ENCODE measurements around the gene SNX8.
A peak's percentile ranks its signal among the peaks of the same experiment; 100 is the strongest.

SNX8 gene

GRCh38 chr7:2219606-2220005 is 94.6 kb downstream of the SNX8 start:
- no peak for ATAC-seq

GRCh38 chr7:2219136-2219535 is 95.1 kb downstream of the SNX8 start:
- no peak for ATAC-seq

GRCh38 chr7:2218444-2218785 is 95.8 kb downstream of the SNX8 start:
- ATAC-seq, result no peak

- no peak for ATAC-seq
Observed at GRCh38 chr7:2217716-2218443, 96.4 kb downstream of the SNX8 start.

DNA sequence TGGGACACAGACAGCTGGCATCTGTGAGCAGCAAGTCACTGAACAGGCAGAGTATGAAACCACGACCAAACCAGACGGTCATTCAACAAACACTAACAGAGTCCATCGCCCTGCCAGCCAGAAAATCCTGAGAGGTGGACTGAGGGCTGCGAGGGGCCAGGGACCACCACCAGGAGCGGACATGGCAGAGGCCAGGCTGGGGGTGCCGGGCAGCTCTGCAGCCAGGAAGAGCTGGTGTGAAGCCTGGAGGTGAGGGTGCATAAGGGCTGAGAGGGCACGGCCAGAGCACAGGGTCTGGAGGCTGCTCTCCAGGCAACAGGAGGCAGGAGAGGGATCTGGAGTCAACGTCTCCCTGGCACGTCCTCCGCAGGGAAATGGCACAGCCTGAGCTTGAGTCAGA is 97.0 kb downstream of the SNX8 start:
- ATAC-seq, result no peak

- ATAC-seq, result no peak
Observed at GRCh38 chr7:2215851-2216250, 98.4 kb downstream of the SNX8 start.

- peak; percentile 63 to 68 for ATAC-seq
Observed at GRCh38 chr7:2214636-2215035, 99.6 kb downstream of the SNX8 start.

DNA sequence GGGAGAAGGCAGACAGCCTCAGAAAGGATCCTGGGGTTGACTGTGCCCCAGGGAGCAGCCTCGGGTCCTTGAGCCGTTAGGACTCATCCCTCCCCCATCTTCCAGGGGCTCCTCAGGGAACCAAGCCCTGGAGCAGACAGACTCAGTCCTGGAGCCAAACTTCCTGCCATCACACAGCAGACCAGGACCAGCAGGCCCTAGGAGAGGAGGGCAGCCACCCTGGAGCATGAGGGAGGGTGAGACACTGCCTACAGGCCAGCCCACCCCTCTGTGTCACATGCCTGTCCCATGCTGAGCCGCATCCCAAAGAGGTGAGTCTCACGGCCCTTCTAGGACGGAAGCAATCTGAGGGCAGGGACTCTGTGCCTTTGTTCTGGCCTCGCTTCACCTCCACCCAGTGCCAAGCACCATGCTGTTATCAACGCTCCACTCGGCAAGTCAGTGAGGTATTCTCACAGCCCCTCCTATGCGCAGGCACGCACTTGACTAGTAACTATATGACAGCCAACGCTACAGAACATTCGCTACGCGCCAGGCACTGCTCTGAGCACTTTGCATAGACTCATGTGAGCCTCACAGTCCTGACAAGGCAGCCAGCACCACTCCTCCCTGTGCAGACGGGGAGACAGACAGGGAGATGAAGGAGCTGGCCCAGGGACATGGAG is 100.6 kb downstream of the SNX8 start:
- no peak for ATAC-seq

GRCh38 chr7:2212906-2213305 is 101.3 kb downstream of the SNX8 start:
- no peak for ATAC-seq

DNA sequence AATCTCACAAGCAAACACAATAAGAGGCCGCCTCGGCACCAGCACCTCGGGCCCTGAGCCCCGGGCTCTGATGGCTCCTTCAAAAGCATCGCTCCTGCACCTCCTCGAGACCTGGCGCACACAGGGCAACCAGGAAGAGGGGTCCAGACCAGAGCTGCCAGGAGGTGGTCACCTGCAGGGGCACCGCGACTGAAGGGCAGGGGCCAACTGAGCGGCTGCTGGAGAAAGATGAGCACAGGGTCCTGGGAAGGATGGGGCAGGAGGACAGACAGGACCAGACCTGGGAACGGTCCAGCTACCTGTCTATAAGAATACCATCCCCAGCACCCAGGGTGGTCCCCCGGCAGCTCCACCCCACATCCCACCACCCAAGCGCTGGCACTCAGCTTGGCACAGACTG is 102.3 kb downstream of the SNX8 start:
- ATAC-seq, result no peak

- no peak for ATAC-seq
Observed at GRCh38 chr7:2211259-2211880, 102.9 kb downstream of the SNX8 start.

DNA sequence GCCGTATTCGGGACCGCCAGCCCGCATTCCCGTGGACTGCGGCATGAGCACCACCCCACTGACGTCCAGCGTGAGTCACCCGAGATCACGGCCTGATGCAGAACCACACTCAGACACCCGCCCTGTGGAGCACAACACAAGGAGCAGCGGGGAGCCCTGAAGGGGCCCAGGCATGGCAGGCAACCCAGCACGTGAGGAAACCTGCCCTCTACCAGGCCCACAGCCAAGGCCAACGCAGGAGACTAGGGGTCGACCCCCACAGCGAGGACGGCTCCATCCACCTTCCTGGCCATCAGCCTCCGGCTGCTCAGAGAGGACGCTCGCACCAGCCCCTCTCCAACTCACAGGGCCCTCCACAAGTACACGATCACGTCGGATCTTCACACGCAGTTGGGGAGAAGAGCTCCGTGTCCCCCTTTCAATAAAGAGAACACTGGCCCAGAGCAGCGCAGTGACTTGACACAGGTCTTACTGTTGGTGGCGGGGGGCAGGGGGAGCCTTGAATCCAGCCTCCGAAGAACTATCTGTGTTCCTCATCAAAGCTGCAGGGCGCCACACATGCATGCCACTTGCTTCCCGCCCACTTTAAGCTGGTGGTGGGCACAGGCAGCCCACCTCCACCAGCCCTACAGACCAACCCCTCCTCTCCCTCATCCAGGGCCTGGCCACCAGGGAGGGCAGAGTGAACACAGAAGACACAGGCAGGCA is 103.5 kb downstream of the SNX8 start:
- ATAC-seq, result no peak

DNA sequence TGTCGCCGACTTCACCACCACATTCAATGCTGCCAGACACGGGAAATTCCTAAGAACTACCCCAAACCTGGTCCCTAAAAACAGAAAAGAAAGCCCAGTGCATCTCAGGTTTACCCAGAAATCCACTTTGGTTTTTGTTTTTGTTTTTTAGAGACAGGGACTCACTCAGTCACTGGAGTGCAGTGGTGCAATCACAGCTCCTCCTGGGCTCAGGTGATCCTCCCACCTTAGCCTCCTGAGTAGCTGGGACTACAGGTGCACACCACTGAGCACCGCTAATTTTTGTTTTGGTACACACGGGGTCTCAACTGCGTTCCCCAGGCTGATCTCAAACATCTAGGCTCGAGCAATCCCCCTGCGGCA is 104.3 kb downstream of the SNX8 start:
- no peak for ATAC-seq

DNA sequence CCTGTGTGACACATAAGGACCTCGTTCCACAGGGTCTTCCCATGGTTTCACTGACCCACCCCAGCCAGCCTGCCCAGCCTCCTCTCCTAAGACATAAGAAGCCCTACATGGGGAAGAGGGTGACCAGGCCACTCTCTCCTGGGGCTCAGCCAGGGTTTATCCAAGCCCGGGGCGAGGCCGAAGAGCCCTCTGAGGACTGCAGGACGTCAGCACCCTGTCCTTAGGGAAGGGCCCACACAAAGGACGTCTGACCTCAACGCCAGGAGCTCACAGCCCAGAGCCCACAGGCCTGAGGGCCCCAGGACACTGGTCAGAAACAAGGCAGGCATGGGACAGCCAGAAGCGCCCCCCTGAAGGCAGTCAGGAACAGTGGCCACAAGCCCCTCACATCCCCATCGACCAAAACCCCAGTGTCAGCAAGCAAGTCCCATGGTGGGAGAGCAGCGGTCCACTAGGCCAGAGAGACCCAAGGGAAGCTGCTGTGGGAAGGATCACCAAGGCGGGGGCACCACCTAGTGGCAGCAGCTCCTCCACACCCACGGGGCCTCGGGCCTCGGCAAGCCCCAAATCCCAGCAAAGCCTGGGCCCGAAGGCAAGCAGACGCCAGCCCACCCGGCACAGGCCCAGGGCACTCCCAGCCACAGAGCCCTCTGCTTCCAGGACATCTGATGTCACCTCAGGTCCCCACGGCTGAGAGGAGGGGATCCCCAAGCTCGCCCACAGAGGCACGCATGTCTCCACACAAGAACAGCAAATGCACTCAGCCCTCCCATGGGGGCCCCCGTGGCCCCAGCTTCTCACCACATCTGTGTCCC is 104.9 kb downstream of the SNX8 start:
- peak; percentile 56 to 66 for ATAC-seq

DNA sequence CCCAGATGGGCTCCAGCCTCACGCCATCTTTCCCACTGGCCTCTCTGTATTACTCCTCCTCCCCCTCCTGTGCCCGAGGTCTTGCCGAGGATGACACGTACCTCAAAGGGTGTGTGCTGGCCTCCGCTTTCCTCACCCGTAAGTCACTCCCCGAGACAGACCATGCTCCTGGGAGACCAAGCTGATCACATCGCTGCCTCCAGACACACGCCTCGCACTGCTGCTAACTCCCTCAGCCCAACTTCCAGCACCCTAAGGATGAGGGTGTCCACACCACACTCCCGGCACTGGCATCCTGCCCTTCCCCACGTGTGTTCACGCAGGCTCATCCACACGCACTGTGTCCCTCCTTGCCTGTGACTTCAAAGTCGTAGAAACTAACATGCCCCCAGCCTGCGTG is 105.5 kb downstream of the SNX8 start:
- ATAC-seq, result no peak

- ATAC-seq, result no peak
Observed at GRCh38 chr7:2205036-2205780, 109.0 kb downstream of the SNX8 start.

DNA sequence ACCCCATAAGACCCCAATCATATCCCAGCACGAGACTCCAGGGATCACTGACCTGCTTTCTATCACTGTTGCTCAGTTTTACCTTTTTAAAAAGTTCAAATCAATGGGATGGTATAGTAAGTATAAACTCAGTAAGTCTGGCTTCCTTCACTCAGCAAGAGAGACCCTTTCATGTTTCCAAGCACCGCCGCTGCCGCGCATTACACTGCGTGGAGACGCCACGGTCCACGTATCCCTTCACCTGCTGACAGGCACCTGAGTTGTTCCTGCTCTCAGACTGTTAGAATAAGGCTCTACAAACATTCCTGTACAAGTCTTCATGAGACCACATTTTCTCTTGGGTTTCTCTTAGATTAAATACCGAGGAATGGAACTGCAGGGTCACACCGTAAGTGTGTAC is 109.8 kb downstream of the SNX8 start:
- ATAC-seq, result no peak

DNA sequence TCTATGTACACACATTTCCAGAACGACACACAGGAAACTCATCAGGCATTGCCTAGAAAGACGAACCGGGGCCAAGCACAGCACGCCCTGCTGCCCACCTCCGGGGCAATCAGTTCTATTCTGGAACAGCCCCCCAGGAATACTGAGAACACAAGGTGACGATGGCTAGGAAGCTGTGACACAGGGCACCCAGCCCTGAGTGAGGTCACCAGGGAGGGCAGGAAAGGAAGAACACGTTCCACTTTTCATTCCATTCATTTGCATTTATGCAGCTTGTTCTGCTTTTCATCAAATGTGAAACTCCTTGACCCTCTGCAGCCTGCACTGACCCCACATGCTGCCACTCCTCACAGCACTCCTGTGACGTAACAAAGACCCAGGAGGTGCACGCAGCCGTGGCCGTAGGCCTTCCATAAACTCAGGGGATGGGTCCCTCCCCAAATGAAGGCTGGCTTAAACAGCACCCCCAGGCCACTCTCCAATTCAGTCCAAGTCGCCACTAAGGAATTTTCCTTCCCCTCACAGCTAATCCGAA is 110.4 kb downstream of the SNX8 start:
- ATAC-seq, result no peak

DNA sequence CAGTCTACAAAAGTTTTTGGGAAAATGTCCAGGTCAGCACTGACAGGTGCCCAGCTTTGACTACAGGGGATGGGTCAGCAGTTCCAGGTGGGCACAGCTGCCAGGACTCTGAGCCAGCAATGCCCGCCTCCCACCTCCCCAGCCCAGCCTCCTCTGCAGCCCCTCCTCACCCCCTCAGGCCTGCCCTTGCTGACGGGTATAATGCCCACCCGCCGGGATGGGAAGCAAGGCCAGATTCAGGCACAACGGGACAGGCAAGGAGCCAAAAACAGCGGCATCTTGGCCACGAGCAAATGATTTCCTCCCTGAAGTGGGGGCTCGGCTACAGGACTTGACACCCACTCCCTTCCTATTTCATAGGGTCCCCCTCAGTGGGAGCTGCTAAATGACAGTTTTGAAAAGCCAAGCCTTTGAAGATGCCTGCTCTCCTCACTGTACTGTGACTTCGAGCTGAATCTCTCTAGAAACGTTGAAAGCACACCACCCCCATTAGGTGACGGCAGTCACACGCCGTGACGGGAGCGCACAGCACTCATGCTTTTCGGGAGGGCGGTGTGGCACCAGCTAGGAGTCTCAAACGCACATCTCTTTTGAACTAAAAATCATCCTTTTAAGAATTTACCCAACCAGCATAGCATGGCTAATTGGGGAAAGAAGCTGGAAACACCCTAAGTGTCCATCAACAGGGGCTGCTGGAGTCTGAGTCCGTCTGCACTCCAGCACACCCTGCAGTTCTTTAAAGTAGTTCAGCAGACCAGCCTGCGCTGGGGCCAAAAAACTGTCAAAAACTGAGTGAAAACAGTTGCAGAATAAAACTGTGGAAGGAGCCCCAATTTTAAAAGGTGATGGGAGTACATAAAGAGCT is 111.1 kb downstream of the SNX8 start:
- ATAC-seq, result no peak

GRCh38 chr7:2202361-2202761 is 111.9 kb downstream of the SNX8 start:
- no peak for ATAC-seq

Data from activated CD4-positive, CD25-positive, alpha-beta regulatory T cell treated with anti-CD3 and anti-CD28 coated beads, Interleukin-2, amount 50 U/mL, for 24 hours (primary cell).